H9 (cell line): ENCODE measurements around the gene ULK3. TPM values are rescaled to one million over a fixed set of nuclear protein-coding genes. Genes with fewer than 3 reads are reported as not detected.

Experiments used
- DNase-seq: peaks from one replicate; pipeline ENCODE4 v3.0.0-alpha.2; 2017
- H2AFZ ChIP-seq: one replicate; pipeline ENCODE4 v1.6.1; 2013; ENCODE audit warnings: mild to moderate bottlenecking, low read length, control low read depth, moderate library complexity
- H2AK5ac ChIP-seq: 2 replicates; pipeline ENCODE4 v1.6.1; 2013; ENCODE audit warnings: low read length, control low read depth, mixed read lengths; ENCODE audit not compliant: insufficient read length
- H2BK120ac ChIP-seq: one replicate; pipeline ENCODE4 v1.6.1; 2013; ENCODE audit warnings: low read depth, mild to moderate bottlenecking, low read length, control low read depth, inconsistent platforms; ENCODE audit not compliant: poor library complexity, severe bottlenecking
- H2BK12ac ChIP-seq: 2 replicates; pipeline ENCODE4 v1.6.1; 2013; ENCODE audit warnings: low read length, control low read depth, mixed read lengths, low read depth; ENCODE audit not compliant: insufficient read length
- H2BK15ac ChIP-seq: 2 replicates; pipeline ENCODE4 v1.6.1; 2013; ENCODE audit warnings: low read depth, low read length, control low read depth
- H2BK20ac ChIP-seq: one replicate; pipeline ENCODE4 v1.6.1; 2013; ENCODE audit warnings: low read depth, mild to moderate bottlenecking, low read length, control low read depth, inconsistent platforms; ENCODE audit not compliant: poor library complexity, severe bottlenecking
- H2BK5ac ChIP-seq: 2 replicates; pipeline ENCODE4 v1.6.1; 2013; ENCODE audit warnings: low read length, control low read depth, mixed read lengths; ENCODE audit not compliant: insufficient read length
- H3K14ac ChIP-seq: 2 replicates; pipeline ENCODE4 v1.6.1; 2013; ENCODE audit warnings: low read length, control low read depth; ENCODE audit not compliant: insufficient read depth
- H3K18ac ChIP-seq: 2 replicates; pipeline ENCODE4 v1.6.1; 2013; ENCODE audit warnings: low read depth, mild to moderate bottlenecking, mixed read lengths, low read length, control low read depth; ENCODE audit not compliant: insufficient read length
- H3K23ac ChIP-seq: 2 replicates; pipeline ENCODE4 v1.6.1; 2013; ENCODE audit warnings: low read length, control low read depth, mixed read lengths, low read depth; ENCODE audit not compliant: insufficient read length
- H3K23me2 ChIP-seq: 2 replicates; pipeline ENCODE4 v1.6.1; 2013; ENCODE audit warnings: low read depth, mild to moderate bottlenecking, mixed read lengths, low read length, control low read depth; ENCODE audit not compliant: insufficient read length, poor library complexity, severe bottlenecking
- H3K27ac ChIP-seq: 2 replicates; pipeline ENCODE4 v1.5.1; 2013; ENCODE audit warnings: low read length, control low read depth, mixed read lengths, low read depth; ENCODE audit not compliant: insufficient read length
- H3K27me3 ChIP-seq: 2 replicates; pipeline ENCODE4 v1.6.1; 2013; ENCODE audit warnings: low read length, control low read depth, inconsistent platforms; ENCODE audit not compliant: insufficient read depth
- H3K4ac ChIP-seq: 2 replicates; pipeline ENCODE4 v1.6.1; 2013; ENCODE audit warnings: low read depth, mild to moderate bottlenecking, control low read depth, inconsistent platforms, low read length, moderate library complexity
- H3K4me1 ChIP-seq: 2 replicates; pipeline ENCODE4 v1.6.1; 2013; ENCODE audit warnings: low read length, control low read depth, inconsistent platforms; ENCODE audit not compliant: insufficient read depth
- H3K4me2 ChIP-seq: 2 replicates; pipeline ENCODE4 v1.6.1; 2013; ENCODE audit warnings: low read length, control low read depth, mixed read lengths; ENCODE audit not compliant: insufficient read length, insufficient read depth
- H3K56ac ChIP-seq: 2 replicates; pipeline ENCODE4 v1.6.1; 2013; ENCODE audit warnings: low read depth, mild to moderate bottlenecking, mixed read lengths, low read length, control low read depth; ENCODE audit not compliant: insufficient read length
- H3K79me1 ChIP-seq: 2 replicates; pipeline ENCODE4 v1.6.1; 2013; ENCODE audit warnings: low read depth, mild to moderate bottlenecking, moderate library complexity, low read length, control low read depth, inconsistent platforms; ENCODE audit not compliant: insufficient read depth, poor library complexity, severe bottlenecking
- H3K79me2 ChIP-seq: 2 replicates; pipeline ENCODE4 v1.6.1; 2013; ENCODE audit warnings: low read length, control low read depth, inconsistent platforms; ENCODE audit not compliant: insufficient read depth
- H3K9ac ChIP-seq: 2 replicates; pipeline ENCODE4 v1.6.1; 2013; ENCODE audit warnings: low read length, control low read depth, mixed read lengths; ENCODE audit not compliant: insufficient read length; ENCODE audit errors: extremely low read depth
- H3K9me3 ChIP-seq: one replicate; pipeline ENCODE4 v1.6.1; 2013; ENCODE audit warnings: low read depth, low read length, inconsistent platforms; ENCODE audit not compliant: control insufficient read depth
- H3T11ph ChIP-seq: one replicate; pipeline ENCODE4 v1.6.1; 2013; ENCODE audit warnings: mild to moderate bottlenecking, low read length, control low read depth, inconsistent platforms
- H4K20me1 ChIP-seq: one replicate; pipeline ENCODE4 v1.6.1; 2013; ENCODE audit not compliant: control insufficient read depth, insufficient read length, insufficient read depth
- H4K5ac ChIP-seq: 2 replicates; pipeline ENCODE4 v1.6.1; 2013; ENCODE audit warnings: low read depth, mild to moderate bottlenecking, mixed read lengths, low read length, control low read depth; ENCODE audit not compliant: insufficient read length
- H4K8ac ChIP-seq: replicated peaks from 2 replicates; pipeline ENCODE4 v1.6.1; 2013; ENCODE audit warnings: low read length, control low read depth, mixed read lengths, low read depth; ENCODE audit not compliant: insufficient read length
- H4K91ac ChIP-seq: 2 replicates; pipeline ENCODE4 v1.6.1; 2013; ENCODE audit warnings: low read depth, mild to moderate bottlenecking, moderate library complexity, mixed read lengths, low read length, control low read depth; ENCODE audit not compliant: insufficient read length
- H3K27ac Mint-ChIP-seq, 3 experiments: 2 replicates in 2 of 3; 3 replicates in 1 of 3; pipeline ENCODE4 v1.8.0; 2020 to 2021; ENCODE audit warnings: mixed read lengths in 3 of 3, mild to moderate bottlenecking in 1 of 3, moderate library complexity in 1 of 3
- H3K27me3 Mint-ChIP-seq: 2 replicates; pipeline ENCODE4 v1.8.0; 2021; ENCODE audit warnings: low read depth, mild to moderate bottlenecking, moderate library complexity, mixed read lengths
- H3K36me3 Mint-ChIP-seq, 3 experiments: 2 replicates in 2 of 3; 3 replicates in 1 of 3; pipeline ENCODE4 v1.8.0; 2020 to 2021; ENCODE audit warnings: low read depth in 3 of 3, mixed read lengths in 3 of 3; ENCODE audit not compliant: insufficient read depth in 1 of 3
- H3K4me1 Mint-ChIP-seq, 2 experiments: 2 replicates each; pipeline ENCODE4 v1.8.0; 2020; ENCODE audit warnings: mixed read lengths in 2 of 2
- H3K4me3 Mint-ChIP-seq, 2 experiments: 2 replicates in 1 of 2; 3 replicates in 1 of 2; pipeline ENCODE4 v1.8.0; 2020 to 2021; ENCODE audit warnings: mild to moderate bottlenecking in 2 of 2, mixed read lengths in 2 of 2, moderate library complexity in 1 of 2
- H3K9me3 Mint-ChIP-seq, 2 experiments: 2 replicates in 1 of 2; 3 replicates in 1 of 2; pipeline ENCODE4 v1.8.0; 2020; ENCODE audit warnings: mild to moderate bottlenecking in 2 of 2, mixed read lengths in 2 of 2, moderate library complexity in 1 of 2
- CTCF ChIP-seq: fragments of 200-600 bp; sonication (generic); conservative IDR thresholded peaks from 3 replicates; pipeline ENCODE4 v1.8.0; 2021; ENCODE audit warnings: antibody characterized with exemption, mild to moderate bottlenecking
- total RNA-seq: library from RNA; stranded (reverse); gene quantifications from 2 replicates; pipeline ENCODE4 v1.2.1, GENCODE V29; 2021

The ULK3 gene
- total RNA-seq, 1 experiment from 2014 or later = 34.0 TPM

DNA sequence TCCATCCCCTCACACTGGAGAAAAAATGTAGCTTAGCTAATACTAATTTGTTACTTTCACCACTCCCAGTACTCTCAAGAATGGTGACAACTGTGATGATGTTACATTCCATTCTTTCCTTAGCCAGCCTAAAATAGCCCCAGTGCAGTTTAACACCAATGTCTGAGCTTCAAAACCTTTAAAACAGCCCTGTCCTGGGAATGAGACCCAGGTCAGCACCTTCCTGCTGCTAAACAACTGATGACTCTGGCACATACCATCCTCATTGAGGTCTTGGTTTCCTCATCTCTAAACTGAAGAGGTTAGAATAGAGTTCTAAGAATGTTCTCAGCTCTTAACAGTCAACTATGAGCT, 26.4 kb upstream of the ULK3 start:
- peaks cover 16% of the 10 kb centered on the region; the same call in 1 of the 2 replicates for H3K79me2 ChIP-seq
- TF ChIP-seq CTCF = no peak
- no peaks in the 10 kb centered on the region for H3K27me3 ChIP-seq
- H3K9me3 Mint-ChIP-seq = peaks cover 4% of the 10 kb centered on the region in 2 experiments; a peak in 3 of 5 replicates
- peaks cover 2% of the 10 kb centered on the region for H3K79me1 ChIP-seq
- DNase-seq = no peak
- H3K18ac ChIP-seq = no peak overlapping the region
- H3K23ac ChIP-seq = no peak overlapping the region
- no peaks in the 10 kb centered on the region for H3K27me3 Mint-ChIP-seq
- no peak overlapping the region for H2BK15ac ChIP-seq
- no peak overlapping the region for H3K9ac ChIP-seq
- H3K56ac ChIP-seq = no peak overlapping the region
- no peak overlapping the region for H2AK5ac ChIP-seq
- no peak overlapping the region for H2BK5ac ChIP-seq
- no peak overlapping the region for H2BK12ac ChIP-seq
- no peak overlapping the region for H3K14ac ChIP-seq
- no peak overlapping the region for H3K27ac Mint-ChIP-seq
- H4K5ac ChIP-seq = no peak overlapping the region
- peaks cover 3% of the 10 kb centered on the region for H4K20me1 ChIP-seq
- no peak overlapping the region for H3K27ac ChIP-seq
- H3K4me1 Mint-ChIP-seq = peaks cover 14 to 23% of the 10 kb centered on the region in 2 experiments
- H2BK20ac ChIP-seq = no peak overlapping the region
- no peaks in the 10 kb centered on the region for H3K4me1 ChIP-seq
- peaks cover 8 to 29% (median 17%) of the 10 kb centered on the region in 3 experiments for H3K36me3 Mint-ChIP-seq
- H3K9me3 ChIP-seq = no peaks in the 10 kb centered on the region
- no peak overlapping the region for H3K4me3 Mint-ChIP-seq
- H3K23me2 ChIP-seq = peaks cover 12% of the 10 kb centered on the region
- no peak overlapping the region for H4K8ac ChIP-seq
- H2AFZ ChIP-seq = no peak overlapping the region
- H4K91ac ChIP-seq = no peak overlapping the region
- no peak overlapping the region for H3K4ac ChIP-seq
- H2BK120ac ChIP-seq = no peak overlapping the region
- no peak overlapping the region for H3K4me2 ChIP-seq
- no peak overlapping the region for H3T11ph ChIP-seq
